ENCODE results near the gene NFIA.

Gene NFIA

GRCh38 chr1:61425040-61425439 lies 342.7 kb downstream of the NFIA start:
- no peaks in the 10 kb centered on the region for H3K27me3 Mint-ChIP-seq (ENCODE audit: low read depth)
- H3K4me3 Mint-ChIP-seq, result no peak overlapping the region
- peaks cover 43% of the 10 kb centered on the region for H3K4me1 Mint-ChIP-seq
- TF ChIP-seq CTCF (IDR thresholded peaks at IDR 0.05; ENCODE audit: unreplicated experiment in 3 of 3), result no peak
- peaks cover 17% of the 10 kb centered on the region for H3K36me3 Mint-ChIP-seq (ENCODE audit: low read depth)
- peak overlapping the region; percentile 86 to 91 (median 90) for H3K27ac Mint-ChIP-seq
- H3K9me3 Mint-ChIP-seq, result no peaks in the 10 kb centered on the region

DNA sequence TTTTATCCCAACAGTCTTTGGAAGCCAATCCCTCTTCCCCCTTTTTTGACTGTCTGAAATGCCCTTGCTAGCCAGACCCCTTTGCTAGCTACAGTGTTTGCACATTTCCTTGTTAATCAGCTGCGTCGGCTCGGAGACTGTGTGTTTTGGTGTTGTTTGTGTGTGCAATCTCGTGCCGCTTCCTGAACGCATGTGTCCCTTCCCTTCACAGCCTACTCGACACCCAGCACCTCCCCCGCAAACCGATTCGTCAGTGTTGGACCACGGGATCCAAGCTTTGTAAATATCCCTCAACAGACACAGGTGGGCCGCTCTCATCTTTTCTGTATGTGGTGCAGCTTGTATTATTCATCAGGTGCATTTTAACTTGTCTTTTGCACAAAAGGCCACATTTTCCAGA lies 343.9 kb downstream of the NFIA start:
- H3K27me3 Mint-ChIP-seq (ENCODE audit: low read depth), result no peaks in the 10 kb centered on the region
- TF ChIP-seq CTCF (IDR thresholded peaks at IDR 0.05; ENCODE audit: unreplicated experiment in 3 of 3), result no peak
- H3K4me1 Mint-ChIP-seq, result peaks cover 46% of the 10 kb centered on the region
- H3K27ac Mint-ChIP-seq, result peak overlapping the region; percentile 86 to 91 (median 90)
- no peaks in the 10 kb centered on the region for H3K9me3 Mint-ChIP-seq
- peak overlapping the region in 1 of 3 experiments; percentile 5 for H3K4me3 Mint-ChIP-seq
- peaks cover 8% of the 10 kb centered on the region for H3K36me3 Mint-ChIP-seq (ENCODE audit: low read depth)

GRCh38 chr1:61426885-61427284 lies 344.5 kb downstream of the NFIA start:
- Mint-ChIP-seq H3K27me3 (ENCODE audit: low read depth) (no peaks in the 10 kb centered on the region), H3K9me3 (no peaks in the 10 kb centered on the region), H3K27ac (peak overlapping the region; percentile 86 to 91 (median 90)), H3K36me3 (ENCODE audit: low read depth) (peaks cover 5% of the 10 kb centered on the region), H3K4me1 (peaks cover 46% of the 10 kb centered on the region), H3K4me3 (peak overlapping the region in 1 of 3 experiments; percentile 3)
- TF ChIP-seq CTCF (IDR thresholded peaks at IDR 0.05; ENCODE audit: unreplicated experiment in 3 of 3), result no peak

- Mint-ChIP-seq H3K36me3 (ENCODE audit: low read depth) (peaks cover 5% of the 10 kb centered on the region), H3K4me3 (peak overlapping the region in 2 of 3 experiments; percentile 19 to 26), H3K27ac (peak overlapping the region; percentile 86 to 91 (median 90)), H3K9me3 (no peaks in the 10 kb centered on the region), H3K27me3 (ENCODE audit: low read depth) (no peaks in the 10 kb centered on the region), H3K4me1 (peaks cover 50% of the 10 kb centered on the region)
- no peak for TF ChIP-seq CTCF (IDR thresholded peaks at IDR 0.05; ENCODE audit: unreplicated experiment in 3 of 3)
These were observed 345.1 kb downstream of the NFIA start for GRCh38 chr1:61427510-61427909.

DNA sequence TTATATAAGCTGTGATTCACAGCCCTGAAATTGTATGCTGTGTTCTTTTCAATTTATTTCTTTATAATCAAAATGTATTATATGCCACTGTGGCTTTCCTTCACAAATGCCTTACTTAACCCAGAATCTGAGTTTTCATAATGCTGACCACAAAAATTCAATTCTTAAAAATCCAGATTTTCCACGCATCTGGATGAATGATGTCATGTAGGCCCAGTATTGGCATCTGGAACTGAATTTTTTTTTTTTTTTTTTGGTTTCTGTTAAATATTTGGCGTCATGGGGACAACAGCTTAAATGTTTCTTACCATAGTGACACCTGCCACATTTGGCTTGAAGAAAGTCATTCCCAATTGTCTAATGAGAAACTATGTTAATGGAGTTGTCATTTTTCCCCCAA lies 345.8 kb downstream of the NFIA start:
- no peaks in the 10 kb centered on the region for H3K9me3 Mint-ChIP-seq
- H3K4me3 Mint-ChIP-seq, result no peak overlapping the region
- no peaks in the 10 kb centered on the region for H3K27me3 Mint-ChIP-seq (ENCODE audit: low read depth)
- peaks cover 5% of the 10 kb centered on the region for H3K36me3 Mint-ChIP-seq (ENCODE audit: low read depth)
- TF ChIP-seq CTCF (IDR thresholded peaks at IDR 0.05; ENCODE audit: unreplicated experiment in 3 of 3), result no peak
- peak overlapping the region in 2 of 3 experiments; percentile 86 to 91 for H3K27ac Mint-ChIP-seq
- H3K4me1 Mint-ChIP-seq, result peaks cover 54% of the 10 kb centered on the region

DNA sequence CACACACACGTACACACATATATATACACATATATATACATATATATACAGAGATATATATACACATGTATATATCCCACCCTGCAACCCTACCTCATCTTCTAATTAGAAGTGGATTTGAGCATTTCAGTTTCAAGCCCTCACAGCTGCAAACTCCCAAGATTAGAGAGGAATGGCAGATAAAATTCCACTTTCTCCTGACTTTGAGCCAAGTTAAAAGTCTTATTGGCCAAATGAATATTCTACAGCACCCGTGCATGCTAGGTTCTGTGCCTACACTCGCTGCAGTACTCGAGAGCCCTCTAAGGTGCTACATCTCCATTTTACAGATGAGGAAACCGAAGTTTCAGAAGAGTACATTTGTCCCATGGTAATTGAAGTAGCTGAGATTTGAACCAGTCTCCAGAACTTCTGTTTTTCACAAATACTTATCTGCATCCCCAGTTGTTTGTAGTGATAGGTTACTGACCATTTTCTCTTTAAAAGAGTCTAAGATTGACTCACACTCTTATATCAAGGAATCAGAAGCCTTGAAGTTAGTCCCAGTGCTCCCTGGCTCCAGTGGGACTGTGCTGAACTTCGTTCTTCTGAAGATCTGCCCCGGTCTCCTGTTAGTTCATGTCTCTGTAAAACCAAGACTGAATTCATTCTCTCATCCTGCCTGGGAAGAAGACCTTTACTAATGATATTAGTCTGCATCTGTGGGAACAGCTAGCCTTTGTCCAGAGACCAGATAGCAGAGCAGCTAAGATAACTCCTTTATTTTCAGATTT lies 350.4 kb downstream of the NFIA start:
- Mint-ChIP-seq H3K27ac (peak overlapping the region; percentile 5 to 60 (median 21)), H3K36me3 (ENCODE audit: low read depth) (peaks cover 29% of the 10 kb centered on the region), H3K9me3 (no peaks in the 10 kb centered on the region), H3K4me1 (peaks cover 19% of the 10 kb centered on the region), H3K27me3 (ENCODE audit: low read depth) (no peaks in the 10 kb centered on the region), H3K4me3 (no peak overlapping the region)
- TF ChIP-seq CTCF (IDR thresholded peaks at IDR 0.05; ENCODE audit: unreplicated experiment in 3 of 3), result no peak

All from nephron (organoid).